ENCODE results near the gene SYNPO.
A peak's percentile ranks its signal among the peaks of the same experiment; 100 is the strongest.

The SYNPO gene

DNA sequence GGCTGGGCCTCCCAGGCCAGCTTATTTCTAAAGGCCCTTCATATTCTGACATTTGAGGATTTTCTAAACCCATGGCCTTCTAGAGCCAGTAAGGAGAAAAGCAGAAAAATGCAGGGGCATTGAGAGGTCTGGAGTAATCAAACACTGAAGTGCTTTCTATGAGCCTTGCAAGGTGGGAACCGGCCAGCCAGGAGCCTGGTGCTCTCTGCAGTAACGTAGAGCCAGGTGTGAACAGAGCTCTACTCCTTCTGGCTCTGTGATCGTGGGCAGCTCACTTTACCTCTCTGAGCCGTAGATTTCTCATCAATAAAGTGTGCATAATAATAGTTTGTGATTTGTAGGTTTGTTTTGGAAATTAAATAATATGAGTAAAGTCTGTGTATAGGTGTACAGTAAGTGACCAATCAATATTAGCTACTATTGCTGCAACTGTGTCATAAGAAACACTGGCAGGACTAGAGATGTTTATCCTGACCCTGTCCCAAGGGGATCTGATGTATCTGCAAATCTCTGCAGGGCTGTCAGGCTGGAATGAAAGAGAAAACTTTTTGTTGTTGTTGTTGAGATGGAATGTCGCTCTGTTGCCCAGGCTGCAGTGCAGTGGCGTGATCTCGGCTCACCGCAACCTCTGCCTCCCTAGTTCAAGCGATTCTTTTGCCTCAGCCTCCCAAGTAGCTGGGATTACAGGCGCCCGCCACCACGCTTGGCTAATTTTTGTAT is 2.7 kb downstream of the SYNPO start:
- no peak for DNase-seq

DNA sequence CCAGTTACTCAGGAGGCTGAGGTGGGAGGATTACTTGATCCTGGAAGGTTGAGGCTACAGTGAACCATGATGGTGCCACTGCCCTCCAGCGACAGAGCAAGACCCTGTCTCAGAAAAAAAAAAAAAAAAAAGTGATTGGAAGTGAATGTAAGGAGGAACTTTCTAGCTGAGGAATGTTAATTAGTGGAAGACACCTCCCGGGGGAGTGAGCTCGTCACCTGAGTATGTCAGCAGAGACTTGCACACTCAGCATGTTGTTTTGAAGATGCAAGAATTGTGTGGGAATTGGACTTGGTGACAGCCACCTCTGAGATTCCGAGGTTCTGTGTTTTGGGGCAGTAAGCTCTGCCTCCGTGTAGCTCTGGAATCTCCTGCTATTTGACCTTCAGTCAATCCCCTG is 3.6 kb downstream of the SYNPO start:
- peak; percentile 11 for DNase-seq

DNA sequence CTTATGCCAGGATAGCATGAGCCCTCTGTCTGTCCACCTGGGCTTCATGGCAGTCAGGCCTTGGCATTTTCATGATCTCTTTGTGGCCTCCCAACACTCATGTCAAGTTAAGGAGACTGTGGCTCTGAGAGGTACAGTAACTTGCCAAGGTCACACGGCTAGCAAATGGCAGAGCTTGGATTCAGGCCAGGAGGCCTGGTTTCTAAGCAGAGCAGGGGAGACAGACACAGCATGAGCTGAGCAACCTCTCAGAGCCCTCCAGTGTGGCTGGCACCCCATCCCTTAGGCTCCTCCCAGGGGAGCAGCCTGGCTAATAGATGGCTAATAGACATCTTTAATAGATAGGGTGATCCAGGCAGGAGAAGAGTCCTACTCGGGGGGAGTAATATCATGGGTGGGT is 4.1 kb downstream of the SYNPO start:
- peak; percentile 32 for DNase-seq

DNA sequence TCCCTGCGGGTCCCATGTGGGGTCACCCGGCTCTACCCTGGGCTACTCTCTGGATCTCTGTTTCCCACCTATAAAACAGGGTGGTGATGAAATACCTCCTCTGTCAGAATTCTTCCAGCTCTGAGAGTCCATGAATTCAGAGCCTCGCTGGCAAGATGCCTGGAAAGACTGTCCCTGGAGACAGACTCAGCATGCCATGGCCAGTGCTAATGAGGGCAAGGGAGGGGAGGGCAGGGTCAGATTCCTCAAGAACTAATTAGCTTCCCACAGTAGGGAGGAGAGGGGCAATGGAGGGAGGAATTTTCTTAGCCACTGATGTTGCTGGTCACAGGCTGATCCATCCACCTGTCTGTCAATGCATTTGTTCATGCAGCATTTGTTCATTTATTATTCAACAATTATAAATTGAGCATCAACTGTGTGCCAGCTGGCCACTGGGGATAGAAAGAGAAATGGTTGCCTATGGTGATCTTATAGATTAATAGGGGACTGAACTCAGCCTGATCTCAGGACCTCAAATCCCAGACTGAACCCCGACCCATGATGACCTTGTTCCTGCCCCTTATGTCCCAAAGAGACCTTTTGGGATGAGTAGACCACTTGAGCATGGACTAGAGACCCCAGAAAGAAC is 4.7 kb downstream of the SYNPO start:
- DNase-seq, result peak; percentile 73

DNA sequence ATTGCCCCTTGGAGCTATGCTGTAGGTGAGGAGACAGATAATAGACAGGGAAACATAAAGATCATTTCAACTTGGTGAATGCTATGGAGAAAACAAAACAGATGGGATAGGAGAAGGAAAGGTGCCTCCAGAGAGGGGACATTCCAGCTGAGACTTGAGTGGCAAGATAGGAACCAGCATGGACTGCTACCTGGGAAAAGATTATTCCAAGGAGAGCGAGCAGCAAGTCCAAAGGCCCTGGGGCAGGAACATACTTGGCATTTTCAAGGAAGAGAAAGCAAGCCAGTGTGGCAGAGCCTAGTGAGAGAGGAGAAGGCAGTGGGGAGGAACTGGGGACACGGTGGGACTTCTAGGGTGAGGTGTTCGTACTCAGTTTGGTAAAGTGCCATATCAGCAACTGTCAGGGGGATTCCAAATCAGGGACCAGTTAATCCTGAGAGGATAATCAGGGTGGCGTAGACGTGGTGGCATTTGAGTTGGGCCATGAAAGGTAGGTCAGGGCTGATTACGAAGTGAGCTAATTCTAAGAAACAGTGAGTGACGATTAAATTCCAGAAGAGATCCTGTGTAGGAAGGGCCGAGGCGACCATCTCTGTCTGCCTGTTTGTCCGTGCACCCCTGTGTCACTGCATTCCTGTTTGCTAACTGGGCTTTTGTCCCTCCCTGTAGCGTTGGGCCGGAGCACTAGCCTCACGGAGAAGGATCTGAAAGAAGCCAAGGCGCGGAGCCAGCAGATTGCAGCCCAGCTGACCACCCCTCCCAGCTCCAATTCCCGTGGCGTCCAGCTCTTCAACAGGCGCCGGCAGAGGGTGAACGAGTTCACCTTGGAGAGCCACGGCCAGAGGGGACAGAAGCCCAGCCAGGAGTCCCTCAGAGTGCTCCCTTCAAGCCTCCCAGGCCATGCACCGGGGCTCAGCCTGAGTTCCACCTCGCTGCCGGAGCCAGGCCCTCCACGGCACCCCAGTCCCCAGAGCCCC is 7.1 kb downstream of the SYNPO start:
- DNase-seq, result peak; percentile 57

DNA sequence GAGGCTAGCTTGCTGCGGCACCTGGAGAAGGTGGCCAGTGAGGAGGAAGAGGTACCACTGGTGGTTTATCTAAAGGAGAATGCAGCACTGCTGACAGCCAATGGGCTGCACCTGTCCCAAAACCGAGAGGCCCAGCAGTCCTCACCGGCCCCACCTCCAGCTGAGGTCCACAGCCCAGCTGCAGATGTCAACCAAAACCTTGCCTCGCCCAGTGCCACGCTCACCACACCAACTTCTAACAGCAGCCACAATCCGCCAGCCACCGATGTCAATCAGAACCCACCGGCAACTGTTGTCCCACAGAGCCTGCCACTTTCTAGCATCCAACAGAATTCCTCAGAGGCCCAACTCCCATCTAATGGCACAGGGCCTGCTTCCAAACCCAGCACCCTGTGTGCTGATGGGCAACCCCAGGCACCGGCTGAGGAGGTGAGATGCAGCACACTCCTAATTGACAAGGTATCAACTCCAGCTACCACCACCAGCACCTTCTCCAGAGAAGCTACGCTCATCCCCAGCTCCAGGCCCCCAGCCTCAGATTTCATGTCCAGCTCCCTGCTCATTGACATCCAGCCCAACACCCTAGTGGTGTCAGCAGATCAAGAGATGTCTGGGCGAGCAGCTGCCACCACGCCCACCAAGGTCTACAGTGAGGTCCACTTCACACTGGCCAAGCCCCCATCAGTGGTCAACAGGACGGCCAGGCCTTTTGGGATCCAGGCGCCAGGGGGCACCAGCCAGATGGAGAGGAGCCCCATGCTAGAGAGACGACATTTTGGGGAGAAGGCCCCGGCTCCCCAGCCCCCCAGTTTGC is 8.0 kb downstream of the SYNPO start:
- DNase-seq, result no peak

DNA sequence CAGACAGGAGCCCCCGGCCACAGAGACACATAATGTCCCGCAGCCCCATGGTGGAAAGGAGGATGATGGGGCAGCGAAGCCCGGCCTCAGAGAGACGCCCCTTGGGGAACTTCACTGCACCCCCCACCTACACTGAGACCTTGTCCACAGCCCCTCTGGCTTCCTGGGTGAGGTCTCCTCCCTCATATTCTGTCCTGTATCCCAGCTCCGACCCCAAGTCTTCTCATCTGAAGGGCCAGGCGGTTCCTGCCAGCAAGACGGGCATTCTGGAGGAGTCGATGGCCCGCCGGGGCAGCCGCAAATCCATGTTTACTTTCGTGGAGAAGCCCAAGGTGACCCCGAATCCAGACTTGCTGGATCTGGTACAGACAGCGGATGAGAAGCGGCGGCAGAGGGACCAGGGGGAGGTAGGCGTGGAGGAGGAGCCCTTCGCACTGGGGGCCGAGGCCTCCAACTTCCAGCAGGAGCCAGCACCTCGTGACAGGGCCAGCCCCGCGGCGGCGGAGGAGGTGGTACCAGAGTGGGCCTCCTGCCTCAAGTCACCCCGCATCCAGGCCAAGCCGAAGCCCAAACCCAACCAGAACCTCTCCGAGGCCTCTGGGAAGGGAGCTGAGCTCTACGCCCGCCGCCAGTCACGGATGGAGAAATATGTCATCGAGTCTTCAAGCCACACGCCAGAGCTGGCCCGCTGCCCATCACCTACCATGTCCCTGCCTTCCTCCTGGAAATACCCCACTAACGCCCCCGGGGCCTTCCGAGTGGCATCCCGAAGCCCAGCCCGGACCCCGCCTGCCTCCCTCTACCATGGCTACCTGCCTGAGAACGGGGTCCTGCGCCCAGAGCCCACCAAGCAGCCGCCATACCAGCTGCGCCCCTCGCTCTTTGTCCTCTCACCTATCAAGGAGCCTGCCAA is 8.9 kb downstream of the SYNPO start:
- no peak for DNase-seq

DNA sequence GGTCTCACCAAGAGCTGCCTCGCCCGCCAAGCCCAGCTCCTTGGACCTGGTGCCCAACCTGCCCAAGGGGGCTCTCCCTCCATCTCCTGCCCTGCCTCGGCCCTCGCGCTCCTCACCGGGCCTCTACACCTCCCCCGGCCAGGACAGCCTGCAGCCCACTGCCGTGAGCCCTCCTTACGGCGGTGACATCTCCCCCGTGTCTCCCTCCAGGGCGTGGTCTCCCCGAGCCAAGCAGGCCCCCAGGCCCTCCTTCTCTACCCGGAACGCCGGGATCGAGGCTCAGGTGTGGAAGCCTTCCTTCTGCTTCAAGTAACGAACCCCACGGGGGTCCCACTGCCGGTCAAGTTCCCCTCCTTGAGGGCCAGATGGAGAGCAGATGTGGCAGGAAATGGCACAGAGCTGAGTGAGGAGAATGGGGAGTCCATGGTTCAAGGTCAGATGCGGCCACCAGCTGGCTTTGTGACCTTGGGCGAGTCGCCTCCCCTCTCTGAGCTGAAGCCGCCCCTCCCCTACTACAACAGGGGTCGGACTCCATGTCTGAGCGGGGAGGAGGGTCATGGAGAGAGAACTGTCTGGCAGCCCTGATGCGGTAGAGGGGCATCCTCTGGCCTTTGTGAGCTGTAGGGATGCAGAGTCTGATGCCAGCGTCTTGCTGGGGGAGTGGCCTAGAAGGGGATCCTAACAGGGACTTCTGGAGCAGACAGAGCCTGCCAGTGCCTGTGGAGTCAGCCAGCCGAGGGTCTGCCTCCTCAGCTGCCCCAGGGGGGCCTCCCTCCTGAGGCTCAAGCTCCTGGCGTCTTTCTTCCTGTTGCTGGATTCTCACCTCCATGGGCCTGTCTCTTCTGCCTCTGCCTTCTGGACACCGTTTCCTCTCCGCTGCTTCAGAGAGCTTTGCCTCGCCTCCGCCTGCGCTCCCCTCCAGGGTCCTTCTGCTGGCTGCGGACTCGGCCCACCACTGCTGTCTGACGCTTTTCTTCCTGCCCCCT is 9.9 kb downstream of the SYNPO start:
- DNase-seq, result peak; percentile 63

DNA sequence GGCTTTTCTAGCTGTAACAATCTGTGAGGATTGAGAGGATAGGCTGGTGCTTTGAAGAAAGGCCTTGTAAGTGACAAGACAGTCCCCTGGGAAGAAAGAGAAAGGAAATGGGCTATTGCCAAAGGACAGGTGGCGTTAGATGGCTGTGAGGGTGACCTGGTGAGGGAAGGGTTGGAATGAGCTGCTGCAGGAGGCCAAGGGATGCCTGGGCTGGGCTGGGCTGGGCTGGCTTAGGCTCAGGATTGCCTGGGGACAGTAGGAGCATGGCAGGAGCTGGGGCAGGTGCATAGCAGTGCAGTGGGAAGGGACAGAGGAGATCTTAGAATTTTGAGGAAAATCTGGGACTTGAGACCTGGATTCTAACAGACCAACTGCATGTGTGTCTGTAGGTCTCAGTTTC is 10.9 kb downstream of the SYNPO start:
- peak; percentile 20 for DNase-seq

DNA sequence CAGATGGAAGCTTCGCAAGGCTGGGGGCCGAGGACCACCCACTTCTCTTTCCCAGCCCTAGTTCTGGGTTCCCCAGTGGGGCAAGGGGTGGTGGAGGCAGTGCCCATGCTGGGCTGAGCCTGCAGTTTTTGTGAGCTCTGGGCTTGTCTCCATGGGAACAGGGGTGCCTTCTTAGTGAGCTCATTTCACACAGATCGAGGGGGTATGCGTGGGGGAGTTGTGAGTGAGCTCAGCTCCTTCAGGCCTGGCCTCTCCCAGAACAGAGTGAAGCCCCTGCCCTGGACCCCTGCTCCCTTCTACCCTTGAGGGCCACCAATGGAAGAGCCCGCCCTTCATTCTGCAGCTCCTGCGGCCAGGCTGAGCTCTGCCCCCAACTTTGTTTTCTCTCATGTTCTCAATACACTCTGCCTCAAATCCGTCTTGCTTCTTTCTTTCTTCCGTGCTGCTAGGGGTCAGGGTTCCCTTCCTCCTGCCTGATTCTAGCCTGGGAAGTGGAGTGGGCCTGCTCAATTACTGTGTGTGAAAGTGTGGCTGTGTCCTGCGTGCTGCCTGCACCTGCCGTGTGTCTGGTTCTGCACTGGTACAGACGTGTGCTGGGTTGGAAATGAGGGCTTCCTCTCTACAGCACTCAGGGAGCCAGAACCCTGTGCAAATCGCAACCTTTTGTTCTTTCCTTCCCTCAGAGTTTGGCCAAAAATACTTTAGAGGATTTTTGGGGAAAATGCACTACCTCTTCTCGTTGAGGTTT is 11.6 kb downstream of the SYNPO start:
- peak; percentile 61 for DNase-seq

DNA sequence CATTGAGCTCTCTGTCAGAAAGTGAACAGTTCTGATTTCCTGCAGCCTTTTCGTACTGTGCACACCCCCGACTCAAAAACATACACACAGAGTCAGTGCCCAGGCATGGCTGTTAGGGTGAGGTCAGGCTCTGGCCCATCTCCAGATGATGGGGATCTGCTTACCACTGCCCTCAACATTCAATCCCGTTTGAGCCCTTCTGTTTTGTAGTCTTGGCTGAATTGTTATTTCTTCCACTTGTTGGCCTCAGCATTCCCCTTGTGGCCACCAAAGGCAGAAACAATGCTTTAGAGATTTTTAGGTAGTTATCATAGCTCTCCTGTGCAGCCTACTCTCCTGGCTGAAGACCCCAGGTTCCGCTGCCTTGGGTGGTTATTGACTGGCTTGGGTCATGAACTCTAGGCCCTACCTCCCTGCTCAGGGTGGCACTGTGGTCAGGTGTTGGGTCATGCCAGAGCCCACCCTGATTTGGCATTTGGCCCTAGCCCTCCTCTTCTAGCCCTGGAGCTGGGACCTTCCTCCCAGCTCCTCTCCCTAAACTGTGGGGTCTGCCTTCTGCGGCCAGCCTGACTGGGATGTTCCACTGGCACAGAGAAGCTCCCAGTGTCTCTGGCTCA is 12.8 kb downstream of the SYNPO start:
- DNase-seq, result peak; percentile 4

DNA sequence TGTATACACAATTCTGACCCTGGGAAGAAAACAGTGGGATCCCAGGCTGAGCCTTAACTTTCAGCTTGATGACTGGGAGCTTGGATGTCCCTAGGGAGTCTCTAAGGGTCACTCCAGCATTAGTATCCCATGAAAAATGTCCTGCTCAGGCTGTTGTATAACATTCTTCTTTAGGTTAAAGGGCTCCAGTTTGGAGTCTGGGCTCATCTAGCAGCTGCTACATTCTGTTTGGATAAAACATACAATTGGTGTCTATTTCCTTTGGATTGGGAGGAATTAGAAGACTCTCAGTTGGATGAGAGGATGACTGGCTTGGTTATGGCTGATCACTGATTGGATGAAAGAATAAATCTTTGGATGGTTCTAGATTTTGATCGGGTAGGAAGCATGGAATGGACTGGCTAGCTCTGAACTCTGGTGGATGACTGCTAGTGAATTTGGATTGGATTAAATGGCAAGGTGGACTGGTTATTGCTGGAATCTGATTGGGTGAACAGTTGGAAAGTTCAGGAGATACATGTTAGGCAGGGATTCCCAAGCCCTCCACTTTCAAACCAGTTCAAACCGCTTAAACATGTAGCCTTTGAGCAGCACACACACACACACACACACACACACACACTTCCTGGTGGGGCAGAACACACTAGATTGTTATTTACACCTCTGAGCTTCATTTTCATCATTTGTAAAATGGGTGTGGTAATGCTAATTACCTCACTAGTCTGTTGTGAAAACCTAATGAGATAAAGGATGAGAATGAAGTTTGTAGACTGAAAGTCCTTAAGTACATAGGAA is 13.5 kb downstream of the SYNPO start:
- no peak for DNase-seq

DNA sequence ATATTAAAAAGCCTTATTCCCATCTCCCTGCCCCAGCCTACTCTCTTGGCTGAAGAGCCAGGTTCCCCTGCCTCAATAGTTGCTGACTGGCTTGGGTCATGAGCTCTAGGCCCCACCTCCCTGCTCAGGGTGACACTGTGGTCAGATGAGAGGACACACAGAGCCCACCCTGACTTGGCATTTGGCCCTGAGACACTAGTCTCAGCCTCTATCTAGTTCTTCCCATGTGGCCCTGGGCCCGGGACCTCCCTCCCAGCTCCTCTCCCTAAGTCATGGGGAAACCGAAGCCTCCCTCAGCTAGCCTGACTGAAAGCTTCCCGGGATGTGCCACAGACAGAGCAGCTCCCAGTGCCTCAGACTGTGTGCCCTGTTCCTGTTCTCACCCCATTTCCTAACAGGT is 14.8 kb downstream of the SYNPO start:
- no peak for DNase-seq

DNA sequence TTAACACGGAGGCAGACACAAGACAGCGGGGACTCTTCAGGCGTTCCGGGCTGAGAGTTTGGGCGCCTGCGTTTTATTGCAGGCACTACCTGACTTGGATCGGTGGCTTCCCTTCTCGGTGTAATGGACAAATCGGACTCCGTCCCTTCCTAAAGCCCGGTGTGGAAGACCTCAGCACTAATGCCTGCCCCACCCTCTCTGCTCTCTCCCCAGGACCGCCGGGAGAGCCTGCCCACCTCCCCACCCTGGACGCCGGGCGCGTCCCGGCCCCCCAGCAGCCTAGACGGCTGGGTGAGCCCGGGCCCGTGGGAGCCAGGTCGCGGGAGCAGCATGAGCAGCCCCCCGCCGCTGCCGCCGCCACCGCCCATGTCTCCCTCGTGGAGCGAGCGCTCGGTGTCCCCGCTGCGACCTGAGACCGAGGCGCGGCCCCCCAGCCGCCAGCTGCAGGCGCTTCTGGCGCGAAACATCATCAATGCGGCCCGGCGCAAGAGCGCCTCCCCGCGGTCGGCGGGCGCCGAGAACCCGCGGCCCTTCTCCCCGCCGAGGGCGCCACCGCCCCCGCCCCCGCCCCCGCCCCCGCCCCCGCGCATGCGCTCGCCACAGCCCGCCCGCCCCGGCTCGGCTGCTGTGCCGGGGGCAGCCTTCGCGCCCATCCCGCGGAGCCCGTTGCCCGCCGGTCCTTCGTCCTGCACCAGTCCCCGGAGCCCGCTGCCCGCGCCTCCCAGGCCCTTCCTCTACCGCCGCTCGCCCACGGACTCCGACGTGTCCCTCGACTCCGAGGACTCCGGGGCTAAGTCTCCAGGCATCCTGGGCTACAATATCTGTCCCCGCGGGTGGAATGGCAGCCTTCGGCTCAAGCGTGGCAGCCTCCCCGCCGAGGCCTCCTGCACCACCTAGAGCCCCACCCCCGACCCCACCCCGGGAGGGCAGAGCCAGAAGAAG is 16.0 kb downstream of the SYNPO start:
- peak; percentile 93 for DNase-seq

DNA sequence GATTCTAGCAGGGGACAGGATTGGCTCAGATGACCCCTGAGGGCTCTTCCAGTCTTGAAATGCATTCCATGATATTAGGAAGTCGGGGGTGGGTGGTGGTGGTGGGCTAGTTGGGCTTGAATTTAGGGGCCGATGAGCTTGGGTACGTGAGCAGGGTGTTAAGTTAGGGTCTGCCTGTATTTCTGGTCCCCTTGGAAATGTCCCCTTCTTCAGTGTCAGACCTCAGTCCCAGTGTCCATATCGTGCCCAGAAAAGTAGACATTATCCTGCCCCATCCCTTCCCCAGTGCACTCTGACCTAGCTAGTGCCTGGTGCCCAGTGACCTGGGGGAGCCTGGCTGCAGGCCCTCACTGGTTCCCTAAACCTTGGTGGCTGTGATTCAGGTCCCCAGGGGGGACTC is 17.7 kb downstream of the SYNPO start:
- DNase-seq, result no peak

DNA sequence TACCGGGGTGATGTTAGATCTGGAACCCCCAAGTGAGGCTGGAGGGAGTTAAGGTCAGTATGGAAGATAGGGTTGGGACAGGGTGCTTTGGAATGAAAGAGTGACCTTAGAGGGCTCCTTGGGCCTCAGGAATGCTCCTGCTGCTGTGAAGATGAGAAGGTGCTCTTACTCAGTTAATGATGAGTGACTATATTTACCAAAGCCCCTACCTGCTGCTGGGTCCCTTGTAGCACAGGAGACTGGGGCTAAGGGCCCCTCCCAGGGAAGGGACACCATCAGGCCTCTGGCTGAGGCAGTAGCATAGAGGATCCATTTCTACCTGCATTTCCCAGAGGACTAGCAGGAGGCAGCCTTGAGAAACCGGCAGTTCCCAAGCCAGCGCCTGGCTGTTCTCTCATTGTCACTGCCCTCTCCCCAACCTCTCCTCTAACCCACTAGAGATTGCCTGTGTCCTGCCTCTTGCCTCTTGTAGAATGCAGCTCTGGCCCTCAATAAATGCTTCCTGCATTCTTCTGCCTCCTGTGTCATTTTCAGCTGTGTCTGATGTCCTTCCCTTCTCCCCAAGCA is 18.3 kb downstream of the SYNPO start:
- DNase-seq, result no peak
